Measurements from ENCODE around the gene CDK19.
"Not testable (repeated sequence)": the region's sequence is repeated elsewhere in the genome, so short reads cannot be mapped to it uniquely, and the experiment has no call there.

The CDK19 gene

GRCh38 chr6:110755411-110755834 lies 59.8 kb downstream of the CDK19 start:
- no peak for DNase-seq

GRCh38 chr6:110753936-110754668 lies 61.2 kb downstream of the CDK19 start:
- not testable (repeated sequence) for DNase-seq

GRCh38 chr6:110748453-110748852 lies 66.8 kb downstream of the CDK19 start:
- DNase-seq, result no peak

DNA sequence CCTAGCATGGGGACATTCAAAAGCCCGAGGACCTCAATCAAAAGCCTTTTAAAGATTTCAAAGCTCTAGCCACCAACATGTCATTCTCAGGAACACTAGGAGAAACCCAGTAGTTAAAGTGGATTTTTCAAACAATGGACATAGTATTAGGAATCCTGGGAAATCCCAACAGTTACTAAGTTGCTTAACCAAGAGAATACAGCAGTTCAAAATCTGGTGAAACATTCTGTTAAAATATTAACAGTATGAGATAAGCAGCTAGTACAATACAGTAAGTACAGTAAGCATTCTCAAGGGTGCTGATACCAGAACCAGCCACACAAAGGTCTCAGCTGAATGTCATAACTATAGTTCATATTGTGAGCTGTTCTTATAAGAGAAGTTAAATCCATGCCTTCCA lies 68.6 kb downstream of the CDK19 start:
- DNase-seq, result no peak

DNA sequence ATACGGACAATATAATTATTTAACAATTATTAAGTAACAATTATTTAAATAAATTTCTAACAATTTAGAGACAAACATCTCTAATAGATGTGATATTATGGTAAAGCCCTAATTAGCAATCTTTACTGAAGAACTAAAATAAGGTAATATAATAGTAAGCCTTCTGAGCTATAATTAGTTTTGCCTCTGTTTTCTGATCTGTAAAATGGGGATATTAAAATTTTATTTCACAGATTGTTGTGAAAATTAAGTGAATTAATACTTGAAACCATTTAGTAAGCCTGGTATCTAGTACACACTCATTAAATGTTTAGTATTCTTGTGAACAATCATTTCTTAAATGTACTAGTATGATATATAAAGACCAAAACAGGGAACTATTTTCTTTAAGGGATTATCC lies 70.3 kb downstream of the CDK19 start:
- no peak for DNase-seq

DNA sequence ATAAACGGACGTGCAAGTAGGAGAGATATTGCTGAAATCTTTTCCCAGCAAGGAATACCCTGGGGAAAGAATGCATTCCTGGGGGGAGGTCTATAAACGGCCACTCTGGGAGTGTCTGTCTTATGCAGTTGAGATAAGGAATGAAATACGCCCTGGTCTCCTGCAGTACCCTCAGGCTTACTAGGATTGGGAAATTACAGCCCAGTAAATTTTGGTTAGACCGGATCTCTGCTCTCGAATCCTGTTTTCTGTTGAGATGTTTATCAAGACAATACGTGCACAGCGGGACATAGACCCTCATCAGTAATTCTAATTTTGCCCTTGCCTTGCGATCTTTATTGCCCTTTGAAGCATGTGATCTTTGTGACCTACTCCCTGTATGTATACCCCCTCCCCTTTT lies 72.7 kb downstream of the CDK19 start:
- DNase-seq, result not testable (repeated sequence)

GRCh38 chr6:110741517-110741916 lies 73.8 kb downstream of the CDK19 start:
- no peak for DNase-seq

DNA sequence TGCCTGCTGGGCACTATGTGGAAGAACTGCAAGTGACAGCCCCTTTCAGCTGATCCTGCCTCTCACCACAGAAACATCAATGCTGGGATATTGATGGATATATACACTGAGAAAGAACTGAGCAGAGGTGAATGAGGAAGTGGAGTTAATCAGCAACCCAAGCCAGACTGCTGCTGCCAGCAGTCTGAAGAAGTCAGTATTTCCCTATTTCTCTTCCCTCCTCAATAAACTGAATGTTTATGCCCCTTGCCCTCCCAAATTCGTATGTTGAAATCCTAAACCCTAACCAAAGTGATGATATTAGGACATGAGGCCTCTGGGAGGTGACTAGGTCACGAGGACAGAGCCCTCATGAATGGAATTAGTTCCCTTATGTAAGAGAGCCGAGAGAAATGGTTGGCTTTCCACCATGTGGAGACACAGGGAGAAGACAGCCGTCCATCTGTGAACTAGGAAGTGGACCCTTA lies 76.3 kb downstream of the CDK19 start:
- DNase-seq, result no peak

GRCh38 chr6:110735666-110736065 lies 79.6 kb downstream of the CDK19 start:
- DNase-seq, result no peak

GRCh38 chr6:110731898-110732297 lies 83.4 kb downstream of the CDK19 start:
- DNase-seq, result no peak

GRCh38 chr6:110731196-110731595 lies 84.1 kb downstream of the CDK19 start:
- no peak for DNase-seq

DNA sequence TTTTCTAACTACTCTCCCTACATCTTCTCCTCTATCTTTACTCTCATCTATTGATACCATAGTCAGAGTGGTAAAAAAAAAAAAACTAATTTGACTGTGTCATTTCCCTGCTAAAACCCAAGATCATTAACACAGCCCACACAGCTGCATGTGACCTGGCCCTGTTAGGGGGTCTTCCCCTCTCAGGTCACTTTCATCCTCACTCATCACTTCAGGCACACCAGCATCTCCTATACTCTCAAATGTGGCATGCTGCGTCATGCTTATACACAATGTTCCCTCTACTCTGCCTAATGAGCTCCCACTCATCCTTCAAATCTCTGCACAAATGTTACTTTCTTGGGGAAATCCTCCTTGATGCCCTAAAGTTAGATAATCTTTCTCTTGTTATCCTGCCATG lies 86.8 kb downstream of the CDK19 start:
- no peak for DNase-seq

DNA sequence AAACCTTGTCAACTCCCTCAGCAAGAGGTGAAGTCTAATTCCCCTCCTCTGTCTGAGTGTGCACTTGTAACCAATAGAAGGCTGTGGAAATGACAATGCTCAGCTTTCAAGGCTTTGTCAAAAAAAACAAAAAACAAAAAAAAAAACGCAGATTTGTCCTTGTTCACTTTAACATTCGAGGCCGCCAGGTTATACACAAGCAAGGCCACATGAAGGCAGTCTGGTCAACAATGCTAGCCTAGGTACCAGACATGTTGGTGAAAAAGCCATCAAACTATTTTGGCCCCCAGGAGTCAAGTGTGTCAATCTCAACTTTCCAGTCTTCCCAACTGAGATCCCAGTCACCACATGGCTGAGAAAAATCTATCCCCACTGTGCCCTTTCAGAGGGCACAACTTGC lies 92.3 kb downstream of the CDK19 start:
- DNase-seq, result no peak

DNA sequence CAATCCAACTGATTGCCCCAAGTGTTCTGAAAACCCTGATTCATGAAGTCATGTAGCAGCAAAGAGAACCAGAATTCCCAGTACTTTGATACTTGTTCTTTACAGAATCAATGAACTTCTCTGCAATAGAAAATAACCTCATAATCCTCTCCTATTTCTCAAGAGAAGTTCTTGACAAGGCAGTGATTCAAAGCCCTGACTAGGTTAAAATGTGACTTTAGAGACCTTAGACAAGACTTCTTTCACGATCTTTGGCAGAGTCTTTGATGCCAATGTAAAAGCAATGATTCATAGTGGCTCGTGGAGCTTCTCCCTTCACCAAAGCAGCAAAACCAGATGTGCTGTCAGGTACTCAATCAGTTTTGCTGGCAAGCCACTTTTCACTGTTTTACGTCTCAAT lies 95.2 kb downstream of the CDK19 start:
- no peak for DNase-seq

DNA sequence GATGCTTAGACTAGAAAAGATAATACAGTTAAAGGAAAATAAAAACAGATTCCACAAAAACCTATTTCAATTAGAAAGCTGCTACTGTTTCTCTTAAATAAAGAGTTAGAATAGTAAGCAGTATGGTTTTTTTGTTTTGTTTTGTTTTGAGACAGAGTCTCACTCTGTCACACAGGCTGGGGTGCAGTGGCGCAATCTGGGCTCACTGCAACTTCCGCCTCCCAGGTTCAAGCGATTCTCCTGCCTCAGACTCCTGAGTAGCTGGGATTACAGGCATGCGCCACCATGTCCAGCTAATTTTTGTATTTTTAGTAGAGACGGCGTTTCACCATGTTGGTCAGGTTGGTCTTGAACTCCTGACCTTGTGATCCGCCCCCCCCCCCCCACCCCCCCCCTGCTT lies 95.7 kb downstream of the CDK19 start:
- not testable (repeated sequence) for DNase-seq

- no peak for DNase-seq
These were observed 101.1 kb downstream of the CDK19 start for GRCh38 chr6:110714143-110714542.

- DNase-seq, result no peak
These were observed 103.0 kb downstream of the CDK19 start for GRCh38 chr6:110712238-110712637.

- DNase-seq, result no peak
These were observed 105.2 kb downstream of the CDK19 start for GRCh38 chr6:110710115-110710514.

GRCh38 chr6:110708295-110708950 lies 106.8 kb downstream of the CDK19 start:
- no peak for DNase-seq

GRCh38 chr6:110705543-110705942 lies 109.7 kb downstream of the CDK19 start:
- DNase-seq, result no peak

DNA sequence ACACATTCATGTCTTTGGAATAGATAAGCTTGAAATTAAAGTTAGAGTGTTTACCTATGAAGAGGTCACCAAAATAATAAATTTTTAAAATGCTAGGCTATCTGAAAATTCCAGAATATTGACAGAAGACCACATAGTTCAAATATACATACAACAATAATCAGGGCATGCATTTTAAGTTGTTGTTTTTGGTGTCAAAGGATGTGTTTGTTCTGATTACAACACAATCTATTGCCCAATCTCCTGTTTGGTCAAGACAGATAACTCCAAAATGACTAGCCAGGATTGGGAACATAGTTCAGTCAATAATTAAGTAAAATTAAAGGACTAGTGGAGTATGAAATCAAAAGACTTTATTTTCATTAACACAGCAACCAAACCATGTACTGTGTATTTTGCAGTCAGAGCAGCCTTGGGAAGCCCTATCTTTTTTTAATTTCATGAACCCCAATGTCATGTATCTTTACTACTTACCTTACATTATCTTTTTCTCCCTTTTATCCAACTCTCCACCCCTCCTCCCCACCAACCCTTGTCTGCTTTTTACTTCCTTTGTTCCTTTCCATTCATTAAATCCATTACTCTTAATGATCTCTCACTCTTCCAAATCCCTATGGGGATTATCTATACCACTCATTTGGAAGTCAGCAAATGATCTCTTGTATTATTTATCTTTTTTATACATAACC lies 111.2 kb downstream of the CDK19 start:
- DNase-seq, result no peak

DNA sequence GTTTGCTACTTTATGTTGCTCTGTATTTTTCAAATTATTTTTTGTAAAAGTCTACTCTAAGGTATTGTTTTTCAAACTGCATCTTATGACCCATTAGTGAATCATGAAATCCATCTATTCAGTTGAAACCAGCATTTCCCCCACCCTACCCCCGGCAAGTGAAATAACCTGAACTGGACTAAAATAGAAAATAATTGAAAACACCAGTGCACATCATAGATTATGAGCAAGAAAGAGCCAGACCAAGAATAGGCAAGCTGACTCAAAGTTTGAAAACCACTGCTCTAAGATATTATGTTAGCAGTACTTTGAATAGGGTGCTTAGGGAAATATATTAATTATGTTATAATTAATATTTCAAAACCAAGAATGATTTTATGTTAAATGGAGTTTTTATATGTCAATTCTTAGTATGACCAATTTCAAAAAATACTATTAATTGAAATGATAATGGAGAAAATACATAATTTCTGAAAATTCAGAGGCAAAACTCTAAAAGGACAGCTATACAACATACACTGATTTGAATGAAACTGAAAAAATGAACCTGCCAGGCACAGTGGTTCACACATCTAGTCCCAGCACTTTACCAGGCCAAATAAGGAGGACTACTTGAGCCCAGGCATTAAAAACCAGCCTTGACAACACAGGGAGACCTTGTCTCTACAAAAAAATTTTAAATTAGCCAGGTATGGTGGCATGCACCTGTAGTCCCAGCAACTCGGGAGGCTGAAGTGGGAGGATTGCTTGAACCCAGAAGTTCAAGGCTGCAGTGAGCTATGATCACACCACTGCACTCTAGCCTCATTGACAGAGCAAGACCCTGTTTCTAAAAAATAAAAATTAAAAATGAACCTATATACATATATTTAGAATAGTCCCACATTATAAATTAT lies 112.0 kb downstream of the CDK19 start:
- DNase-seq, result no peak

DNA sequence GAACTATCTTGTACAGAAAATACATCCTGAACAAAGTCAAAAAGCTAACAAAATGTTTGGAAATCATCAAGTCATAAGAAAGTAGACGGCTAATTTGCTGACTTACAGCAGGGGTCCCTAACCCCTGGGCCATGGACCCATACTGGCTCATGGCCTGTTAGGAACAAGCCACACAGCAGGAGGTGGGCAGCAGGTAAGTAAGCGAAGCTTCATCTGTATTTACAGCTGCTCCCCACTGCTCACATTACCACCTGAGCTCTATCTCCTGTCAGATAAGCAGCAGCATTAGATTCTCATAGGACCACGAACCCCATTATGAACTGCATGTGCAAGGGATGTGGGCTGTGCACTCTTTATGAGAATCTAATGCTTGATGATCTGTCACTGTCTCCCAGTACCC lies 115.5 kb downstream of the CDK19 start:
- DNase-seq, result no peak
